SU-DHL-6 (cell line): ENCODE results near the gene BMERB1.
"Not testable (repeated sequence)": the region's sequence is repeated elsewhere in the genome, so short reads cannot be mapped to it uniquely, and the experiment has no call there.

Source experiments
- H2AFZ ChIP-seq: fragments of 200-600 bp; sonication (generic); 2 replicates; pipeline ENCODE4 v1.6.1; 2014; ENCODE audit warnings: low read depth, mild to moderate bottlenecking, moderate library complexity, mixed read lengths, antibody characterized with exemption, low read length; ENCODE audit not compliant: severe bottlenecking
- H3F3A ChIP-seq: fragments of 200-600 bp; shearing (Covaris generic); 2 replicates; pipeline ENCODE4 v1.6.0; 2016; ENCODE audit warnings: antibody characterized with exemption, mild to moderate bottlenecking; ENCODE audit not compliant: insufficient read depth
- H3K27ac ChIP-seq: fragments of 200-600 bp; sonication (generic); 2 replicates; pipeline ENCODE4 v1.5.1; 2016; ENCODE audit warnings: low read depth, mild to moderate bottlenecking, low read length, moderate library complexity, mixed read lengths
- H3K27me3 ChIP-seq: fragments of 200-600 bp; sonication (generic), shearing (Covaris generic); 2 replicates; pipeline ENCODE4 v1.6.0; 2014; ENCODE audit warnings: mild to moderate bottlenecking, low read length
- H3K36me3 ChIP-seq: fragments of 200-600 bp; sonication (generic); 2 replicates; pipeline ENCODE4 v1.6.1; 2014; ENCODE audit warnings: mild to moderate bottlenecking, low read length, mixed read lengths
- H3K4me2 ChIP-seq: fragments of 300-600, 200-600 bp; shearing (Covaris generic), sonication (generic); 2 replicates; pipeline ENCODE4 v1.6.0; 2014; ENCODE audit warnings: low read length, low read depth, mild to moderate bottlenecking; ENCODE audit not compliant: poor library complexity, severe bottlenecking
- H3K4me3 ChIP-seq: fragments of 200-600 bp; sonication (generic); 2 replicates; pipeline ENCODE4 v1.5.1; 2014; ENCODE audit warnings: antibody characterized with exemption, low read length, mild to moderate bottlenecking, mixed read lengths; ENCODE audit not compliant: insufficient read depth, poor library complexity, severe bottlenecking
- H3K79me2 ChIP-seq: fragments of 200-600 bp; sonication (generic); 2 replicates; pipeline ENCODE4 v1.6.1; 2014; ENCODE audit warnings: mild to moderate bottlenecking, low read length, moderate library complexity; ENCODE audit not compliant: insufficient read depth
- H3K9ac ChIP-seq: fragments of 200-600 bp; sonication (generic); 2 replicates; pipeline ENCODE4 v1.7.0; 2014; ENCODE audit warnings: mild to moderate bottlenecking, low read length
- H3K9me2 ChIP-seq: fragments of 200-600 bp; sonication (generic); replicated peaks from 2 replicates; pipeline ENCODE4 v1.6.1; 2014; ENCODE audit warnings: low read length; ENCODE audit not compliant: insufficient read depth
- H3K9me3 ChIP-seq: fragments of 200-600 bp; sonication (generic); 2 replicates; pipeline ENCODE4 v1.6.1; 2014; ENCODE audit warnings: low read length, mixed read lengths; ENCODE audit not compliant: insufficient read depth
- H4K20me1 ChIP-seq: fragments of 200-600 bp; sonication (generic); 2 replicates; pipeline ENCODE4 v1.6.1; 2014; ENCODE audit warnings: low read depth, mild to moderate bottlenecking, antibody characterized with exemption, low read length, moderate library complexity, mixed read lengths
- EZH2phosphoT487 ChIP-seq: fragments of 200-600 bp; sonication (generic), shearing (Covaris generic); conservative IDR thresholded peaks from 2 replicates; pipeline ENCODE4 v1.6.1; 2018; ENCODE audit warnings: mild to moderate bottlenecking, antibody characterized with exemption, low read length, moderate library complexity, mixed read lengths
- TF ChIP-seq, protein P1 (sequence below): fragments of 200-600 bp; sonication (generic); IDR thresholded peaks from one replicate; pipeline ENCODE4 v1.5.1; 2017; ENCODE audit warnings: antibody characterized with exemption, mild to moderate bottlenecking, low read length, moderate library complexity; ENCODE audit not compliant: insufficient read depth, poor library complexity, severe bottlenecking

The BMERB1 gene

DNA sequence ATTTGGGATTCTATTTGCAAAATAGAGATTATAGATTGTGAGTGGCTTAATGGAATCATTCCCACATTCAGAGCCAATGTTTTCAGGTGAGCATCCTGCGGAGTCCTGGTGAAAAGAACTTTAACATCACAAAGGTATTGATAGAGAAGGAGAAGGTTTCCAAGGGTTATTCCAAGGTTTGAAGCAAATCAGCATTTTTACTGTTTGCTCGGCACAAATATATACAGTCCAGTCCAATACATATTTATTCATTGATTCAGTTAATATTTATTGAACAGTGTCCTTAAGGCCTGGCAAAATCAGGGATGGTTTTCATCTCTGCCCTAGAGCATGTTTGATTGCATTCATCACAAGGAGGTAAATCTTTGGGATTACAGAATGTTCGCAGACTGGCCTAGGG is 32.4 kb upstream of the BMERB1 start:
- H3K27me3 ChIP-seq, result no peaks in the 10 kb centered on the region
- H4K20me1 ChIP-seq, result no peaks in the 10 kb centered on the region
- no peak overlapping the region for H2AFZ ChIP-seq
- H3K4me2 ChIP-seq, result no peak overlapping the region
- H3K9ac ChIP-seq, result no peak overlapping the region
- no peak overlapping the region for H3K27ac ChIP-seq
- no peaks in the 10 kb centered on the region for H3K79me2 ChIP-seq
- no peaks in the 10 kb centered on the region for H3F3A ChIP-seq
- no peak overlapping the region for H3K4me3 ChIP-seq
- H3K9me3 ChIP-seq, result no peaks in the 10 kb centered on the region
- no peaks in the 10 kb centered on the region for H3K9me2 ChIP-seq
- TF ChIP-seq, protein P1, sequence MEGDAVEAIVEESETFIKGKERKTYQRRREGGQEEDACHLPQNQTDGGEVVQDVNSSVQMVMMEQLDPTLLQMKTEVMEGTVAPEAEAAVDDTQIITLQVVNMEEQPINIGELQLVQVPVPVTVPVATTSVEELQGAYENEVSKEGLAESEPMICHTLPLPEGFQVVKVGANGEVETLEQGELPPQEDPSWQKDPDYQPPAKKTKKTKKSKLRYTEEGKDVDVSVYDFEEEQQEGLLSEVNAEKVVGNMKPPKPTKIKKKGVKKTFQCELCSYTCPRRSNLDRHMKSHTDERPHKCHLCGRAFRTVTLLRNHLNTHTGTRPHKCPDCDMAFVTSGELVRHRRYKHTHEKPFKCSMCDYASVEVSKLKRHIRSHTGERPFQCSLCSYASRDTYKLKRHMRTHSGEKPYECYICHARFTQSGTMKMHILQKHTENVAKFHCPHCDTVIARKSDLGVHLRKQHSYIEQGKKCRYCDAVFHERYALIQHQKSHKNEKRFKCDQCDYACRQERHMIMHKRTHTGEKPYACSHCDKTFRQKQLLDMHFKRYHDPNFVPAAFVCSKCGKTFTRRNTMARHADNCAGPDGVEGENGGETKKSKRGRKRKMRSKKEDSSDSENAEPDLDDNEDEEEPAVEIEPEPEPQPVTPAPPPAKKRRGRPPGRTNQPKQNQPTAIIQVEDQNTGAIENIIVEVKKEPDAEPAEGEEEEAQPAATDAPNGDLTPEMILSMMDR, result no peak
- no peak for TF ChIP-seq EZH2phosphoT487
- no peaks in the 10 kb centered on the region for H3K36me3 ChIP-seq

DNA sequence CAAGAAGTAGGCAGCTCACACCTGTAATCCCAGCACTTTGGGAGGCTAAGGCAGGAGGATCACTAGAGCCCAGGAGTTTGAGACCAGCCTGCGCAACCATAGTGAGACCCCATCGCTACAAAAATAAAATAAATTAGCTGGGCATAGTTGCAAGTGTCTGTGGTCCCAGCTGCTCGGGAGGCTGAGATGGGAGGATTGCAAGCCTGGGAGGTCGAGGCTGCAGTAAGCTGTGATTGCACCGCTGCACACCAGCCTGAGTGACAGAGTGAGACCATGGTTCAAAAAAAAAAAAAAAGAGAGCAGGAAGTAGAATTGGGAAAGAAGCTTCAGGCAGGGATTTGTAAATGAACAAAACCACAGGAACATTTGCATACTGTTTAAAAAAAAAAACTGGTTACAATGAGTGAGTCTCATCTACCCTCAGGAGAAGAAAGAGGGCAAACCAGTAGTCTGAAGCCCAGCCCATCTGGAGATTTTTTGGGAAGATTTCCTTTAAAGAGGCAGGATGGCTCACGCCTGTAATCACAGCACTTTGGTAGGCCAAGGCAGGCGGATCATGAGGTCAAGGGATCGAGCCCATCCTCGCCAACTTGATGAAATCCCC is 30.9 kb upstream of the BMERB1 start:
- H3F3A ChIP-seq, result no peaks in the 10 kb centered on the region
- H4K20me1 ChIP-seq, result no peaks in the 10 kb centered on the region
- no peaks in the 10 kb centered on the region for H3K36me3 ChIP-seq
- no peak overlapping the region for H3K9ac ChIP-seq
- TF ChIP-seq, protein P1, result no peak
- TF ChIP-seq EZH2phosphoT487, result no peak
- H3K27me3 ChIP-seq, result no peaks in the 10 kb centered on the region
- no peak overlapping the region for H3K27ac ChIP-seq
- H2AFZ ChIP-seq, result no peak overlapping the region
- H3K79me2 ChIP-seq, result no peaks in the 10 kb centered on the region
- no peak overlapping the region for H3K4me2 ChIP-seq
- no peak overlapping the region for H3K4me3 ChIP-seq
- no peaks in the 10 kb centered on the region for H3K9me3 ChIP-seq
- no peaks in the 10 kb centered on the region for H3K9me2 ChIP-seq

DNA sequence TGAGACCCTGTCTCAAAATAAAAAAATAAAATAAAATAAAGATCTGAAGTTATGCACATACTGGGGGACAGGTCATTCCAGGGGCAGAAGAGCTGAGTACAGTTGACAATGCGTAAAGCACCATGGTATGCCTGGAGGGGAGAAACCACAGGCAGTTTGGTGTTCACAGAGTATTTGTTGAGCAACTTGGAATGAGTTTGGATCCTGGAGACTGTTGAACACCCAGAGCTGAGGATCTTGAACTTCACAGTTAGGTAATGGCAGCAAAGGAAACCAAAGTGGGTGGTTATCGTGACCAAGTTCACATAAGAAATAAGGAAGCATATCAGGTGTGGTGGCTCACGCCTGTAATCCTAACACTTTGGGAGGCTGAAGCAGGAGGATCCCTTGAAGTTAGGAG is 30.3 kb upstream of the BMERB1 start:
- H3K9ac ChIP-seq, H3K9me2 ChIP-seq, H3K9me3 ChIP-seq, H3K4me3 ChIP-seq, H4K20me1 ChIP-seq, H3F3A ChIP-seq, H2AFZ ChIP-seq, H3K27me3 ChIP-seq, H3K4me2 ChIP-seq, H3K79me2 ChIP-seq, H3K27ac ChIP-seq, H3K36me3 ChIP-seq: not testable (repeated sequence)

DNA sequence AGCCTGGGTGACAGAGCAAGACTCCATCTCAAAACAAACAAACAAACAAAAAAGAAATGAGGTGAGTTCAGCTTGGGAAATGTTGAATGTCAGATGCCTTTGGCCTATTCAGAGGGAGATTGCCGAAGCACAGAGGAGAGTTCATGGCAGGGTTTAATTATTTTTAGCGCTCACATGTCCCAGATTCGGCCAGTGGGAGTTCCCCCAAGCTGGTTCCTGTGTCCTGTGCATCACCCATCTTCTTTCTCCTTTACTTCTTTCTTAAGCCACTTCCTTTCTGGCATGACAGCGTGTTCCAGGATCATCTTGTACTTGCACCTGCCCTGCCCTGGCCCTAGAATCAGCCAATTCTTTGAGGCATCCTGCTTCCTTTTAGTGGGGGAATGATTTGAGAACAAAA is 29.6 kb upstream of the BMERB1 start:
- Histone ChIP-seq H3K9me3 (no peaks in the 10 kb centered on the region), H3K9ac (no peak overlapping the region), H3K4me2 (no peak overlapping the region), H3K4me3 (no peak overlapping the region), H3K27ac (no peak overlapping the region), H3K36me3 (no peaks in the 10 kb centered on the region), H4K20me1 (no peaks in the 10 kb centered on the region), H3K27me3 (no peaks in the 10 kb centered on the region), H3F3A (no peaks in the 10 kb centered on the region), H2AFZ (no peak overlapping the region), H3K9me2 (no peaks in the 10 kb centered on the region), H3K79me2 (no peaks in the 10 kb centered on the region)
- TF ChIP-seq, protein P1, result no peak
- no peak for TF ChIP-seq EZH2phosphoT487

DNA sequence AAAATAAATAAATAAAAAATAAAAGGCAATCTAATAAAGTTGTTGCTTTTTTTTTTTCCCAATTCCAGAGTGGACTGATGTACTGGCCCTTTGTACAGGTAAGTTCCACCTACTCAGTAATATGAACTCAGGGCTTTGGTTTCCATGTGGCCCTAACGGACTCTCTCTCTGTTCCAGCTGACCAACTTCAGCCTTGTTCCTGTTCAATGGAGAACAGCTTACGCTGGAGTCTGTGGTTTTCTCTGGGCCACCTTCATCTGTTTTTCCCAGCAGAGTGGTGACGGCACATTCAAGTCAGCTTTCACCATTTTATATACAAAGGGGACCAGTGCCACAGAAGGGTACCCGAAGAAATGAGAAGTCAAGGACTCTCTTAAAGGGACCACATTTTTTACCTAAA is 26.6 kb upstream of the BMERB1 start:
- not testable (repeated sequence) for H3K79me2 ChIP-seq, H3K9me3 ChIP-seq, H4K20me1 ChIP-seq, H3K36me3 ChIP-seq, H3K27ac ChIP-seq, H3K4me3 ChIP-seq, H3K9ac ChIP-seq, H2AFZ ChIP-seq, H3K27me3 ChIP-seq, H3K9me2 ChIP-seq, H3K4me2 ChIP-seq, H3F3A ChIP-seq

DNA sequence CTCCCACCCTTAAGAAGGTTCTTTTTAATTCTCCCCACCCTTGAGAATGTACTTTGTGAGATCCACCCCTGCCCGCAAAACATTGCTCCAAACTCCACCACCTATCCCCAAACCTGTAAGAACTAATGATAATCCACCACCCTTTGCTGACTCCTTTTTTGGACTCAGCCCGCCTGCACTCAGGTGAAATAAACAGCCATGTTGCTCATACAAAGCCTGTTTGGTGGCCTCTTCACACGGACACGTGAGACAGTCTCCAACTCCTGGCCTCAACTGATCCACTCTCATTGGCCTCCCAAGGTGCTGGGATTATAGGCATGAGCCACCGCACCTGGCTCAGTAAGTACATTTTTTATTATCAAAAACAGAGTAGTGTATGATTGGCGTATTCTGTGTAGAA is 24.9 kb upstream of the BMERB1 start:
- not testable (repeated sequence) for H3K4me2 ChIP-seq, H3K27me3 ChIP-seq, H3K9me3 ChIP-seq, H4K20me1 ChIP-seq, H3K27ac ChIP-seq, H2AFZ ChIP-seq, H3K79me2 ChIP-seq, H3K9ac ChIP-seq, H3K4me3 ChIP-seq, H3K36me3 ChIP-seq, H3K9me2 ChIP-seq, H3F3A ChIP-seq
